Loucy (cell line): ENCODE results near the gene FSTL4.

Experiments used
- H2AFZ ChIP-seq: fragments of 200-600 bp; sonication (generic); 2 replicates; pipeline ENCODE4 v1.6.0; 2016; ENCODE audit warnings: antibody characterized with exemption, mild to moderate bottlenecking, low read length, moderate library complexity
- H3F3A ChIP-seq: fragments of 200-600 bp; 2 replicates; pipeline ENCODE4 v1.6.0; 2016; ENCODE audit warnings: antibody characterized with exemption, low read depth, mild to moderate bottlenecking
- H3K27me3 ChIP-seq: fragments of 200-600 bp; sonication (generic); 2 replicates; pipeline ENCODE4 v1.6.1; 2014; ENCODE audit warnings: low read length, mild to moderate bottlenecking; ENCODE audit not compliant: insufficient read depth, poor library complexity, severe bottlenecking
- H3K36me3 ChIP-seq: fragments of 200-600 bp; sonication (generic); 2 replicates; pipeline ENCODE4 v1.6.1; 2016; ENCODE audit warnings: low read length; ENCODE audit not compliant: insufficient read depth
- H3K4me1 ChIP-seq: fragments of 200-600 bp; sonication (generic); 2 replicates; pipeline ENCODE4 v1.5.1; 2014; ENCODE audit warnings: low read length, mild to moderate bottlenecking; ENCODE audit not compliant: insufficient read depth, poor library complexity, severe bottlenecking
- H3K4me2 ChIP-seq: fragments of 200-600 bp; sonication (generic); 2 replicates; pipeline ENCODE4 v1.6.0; 2014; ENCODE audit warnings: antibody characterized with exemption, low read length, low read depth, mild to moderate bottlenecking; ENCODE audit not compliant: poor library complexity, severe bottlenecking
- H3K4me3 ChIP-seq: fragments of 200-600 bp; sonication (generic); 2 replicates; pipeline ENCODE4 v1.5.1; 2014; ENCODE audit warnings: low read length, mild to moderate bottlenecking, mixed read lengths; ENCODE audit not compliant: poor library complexity, severe bottlenecking
- H3K79me2 ChIP-seq: fragments of 200-600 bp; sonication (generic); 2 replicates; pipeline ENCODE4 v1.6.1; 2014; ENCODE audit warnings: low read length; ENCODE audit not compliant: insufficient read depth
- H3K9ac ChIP-seq: fragments of 200-600 bp; sonication (generic); 2 replicates; pipeline ENCODE4 v1.6.0; 2014; ENCODE audit warnings: mild to moderate bottlenecking, low read depth, low read length, moderate library complexity; ENCODE audit not compliant: poor library complexity, severe bottlenecking
- H3K9me2 ChIP-seq: fragments of 200-600 bp; sonication (generic); replicated peaks from 2 replicates; pipeline ENCODE4 v1.6.1; 2016; ENCODE audit warnings: low read depth, low read length, mixed read lengths
- H3K9me3 ChIP-seq: fragments of 200-600 bp; sonication (generic); 2 replicates; pipeline ENCODE4 v1.6.1; 2014; ENCODE audit warnings: mild to moderate bottlenecking, antibody characterized with exemption, low read length, low read depth; ENCODE audit not compliant: insufficient read depth
- H4K20me1 ChIP-seq: fragments of 200-600 bp; sonication (generic); 2 replicates; pipeline ENCODE4 v1.6.0; 2014; ENCODE audit warnings: antibody characterized with exemption, low read length, mild to moderate bottlenecking; ENCODE audit not compliant: insufficient read depth, poor library complexity, severe bottlenecking
- CTCF ChIP-seq: fragments of 200-600 bp; sonication (generic); conservative IDR thresholded peaks from 2 replicates; pipeline ENCODE4 v1.5.1; 2014; ENCODE audit warnings: mild to moderate bottlenecking, antibody characterized with exemption, low read length
- EZH2phosphoT487 ChIP-seq: fragments of 200-600 bp; IDR thresholded peaks from 2 replicates; pipeline ENCODE4 v1.6.1; 2018; ENCODE audit warnings: antibody characterized with exemption, mild to moderate bottlenecking, moderate library complexity, borderline replicate concordance

The FSTL4 gene

GRCh38 chr5:133240425-133241091 is 371.8 kb downstream of the FSTL4 start:
- H3K9me3 ChIP-seq = no peaks in the 10 kb centered on the region
- H2AFZ ChIP-seq = no peak overlapping the region
- no peaks in the 10 kb centered on the region for H3F3A ChIP-seq
- no peaks in the 10 kb centered on the region for H3K27me3 ChIP-seq
- no peaks in the 10 kb centered on the region for H4K20me1 ChIP-seq
- no peak overlapping the region for H3K9ac ChIP-seq
- no peaks in the 10 kb centered on the region for H3K79me2 ChIP-seq
- no peak for TF ChIP-seq EZH2phosphoT487
- no peak for TF ChIP-seq CTCF
- no peaks in the 10 kb centered on the region for H3K4me1 ChIP-seq
- H3K4me2 ChIP-seq = no peak overlapping the region
- H3K9me2 ChIP-seq = no peaks in the 10 kb centered on the region
- no peak overlapping the region for H3K4me3 ChIP-seq
- H3K36me3 ChIP-seq = no peaks in the 10 kb centered on the region

GRCh38 chr5:133238426-133239205 is 373.7 kb downstream of the FSTL4 start:
- H3K4me2 ChIP-seq = no peak overlapping the region
- H3K4me1 ChIP-seq = no peaks in the 10 kb centered on the region
- no peak overlapping the region for H3K4me3 ChIP-seq
- TF ChIP-seq CTCF (no peak), EZH2phosphoT487 (no peak)
- H3K79me2 ChIP-seq = no peaks in the 10 kb centered on the region
- no peaks in the 10 kb centered on the region for H3F3A ChIP-seq
- no peaks in the 10 kb centered on the region for H3K36me3 ChIP-seq
- no peak overlapping the region for H3K9ac ChIP-seq
- H3K9me3 ChIP-seq = no peaks in the 10 kb centered on the region
- no peaks in the 10 kb centered on the region for H3K9me2 ChIP-seq
- no peaks in the 10 kb centered on the region for H4K20me1 ChIP-seq
- H2AFZ ChIP-seq = no peak overlapping the region
- H3K27me3 ChIP-seq = no peaks in the 10 kb centered on the region

- no peak overlapping the region for H3K4me2 ChIP-seq
These were observed 375.4 kb downstream of the FSTL4 start for GRCh38 chr5:133236976-133237375.

More at GRCh38 chr5:133236976-133237375, 375.4 kb downstream of the FSTL4 start:
- H3K9me3 ChIP-seq = no peaks in the 10 kb centered on the region
- no peaks in the 10 kb centered on the region for H3K36me3 ChIP-seq
- H3K4me3 ChIP-seq = no peak overlapping the region
- no peak for TF ChIP-seq CTCF
- no peak for TF ChIP-seq EZH2phosphoT487
- H3F3A ChIP-seq = no peaks in the 10 kb centered on the region
- H3K27me3 ChIP-seq = no peaks in the 10 kb centered on the region
- H3K79me2 ChIP-seq = no peaks in the 10 kb centered on the region
- H3K9ac ChIP-seq = no peak overlapping the region
- no peak overlapping the region for H2AFZ ChIP-seq
- H4K20me1 ChIP-seq = no peaks in the 10 kb centered on the region
- no peaks in the 10 kb centered on the region for H3K9me2 ChIP-seq
- no peaks in the 10 kb centered on the region for H3K4me1 ChIP-seq
